NB4 (cell line): ENCODE measurements around the gene FSTL4.

Experiments
- MAX ChIP-seq: IDR thresholded peaks from 2 replicates; pipeline ENCODE4 v1.6.1; 2011; ENCODE audit warnings: low read depth, low read length
- MYC ChIP-seq: IDR thresholded peaks from 2 replicates; pipeline ENCODE4 v1.6.1; 2011; ENCODE audit warnings: low read depth, low read length
- POLR2A ChIP-seq: IDR thresholded peaks from 2 replicates; pipeline ENCODE4 v1.6.1; 2011; ENCODE audit warnings: mild to moderate bottlenecking; ENCODE audit not compliant: insufficient read length; ENCODE audit errors: extremely low read depth
- TF ChIP-seq, protein P1 (sequence below): IDR thresholded peaks from one replicate; pipeline ENCODE4 v1.5.1; 2012; ENCODE audit warnings: low read depth, low read length

DNA sequence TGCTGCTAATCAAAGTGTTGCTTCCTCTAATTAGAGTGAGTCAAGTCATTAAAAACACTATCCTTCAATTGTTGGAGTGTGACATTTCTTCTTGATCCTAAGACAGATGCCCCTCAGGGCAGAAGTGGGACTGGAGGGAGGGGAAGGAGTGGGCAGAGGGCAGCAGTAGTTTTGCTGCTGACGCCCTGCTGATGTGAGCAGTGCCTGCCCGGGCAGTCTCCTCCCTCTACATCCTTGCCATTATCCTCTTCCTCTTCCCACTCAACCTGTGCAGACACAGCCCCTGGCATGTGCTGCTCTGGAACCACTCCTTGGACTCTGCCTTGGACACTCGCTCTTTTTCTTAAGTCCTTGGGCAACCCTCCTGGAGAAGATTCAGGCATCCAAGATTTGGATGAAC, 328.0 kb downstream of the FSTL4 start:
- TF ChIP-seq, protein P1, sequence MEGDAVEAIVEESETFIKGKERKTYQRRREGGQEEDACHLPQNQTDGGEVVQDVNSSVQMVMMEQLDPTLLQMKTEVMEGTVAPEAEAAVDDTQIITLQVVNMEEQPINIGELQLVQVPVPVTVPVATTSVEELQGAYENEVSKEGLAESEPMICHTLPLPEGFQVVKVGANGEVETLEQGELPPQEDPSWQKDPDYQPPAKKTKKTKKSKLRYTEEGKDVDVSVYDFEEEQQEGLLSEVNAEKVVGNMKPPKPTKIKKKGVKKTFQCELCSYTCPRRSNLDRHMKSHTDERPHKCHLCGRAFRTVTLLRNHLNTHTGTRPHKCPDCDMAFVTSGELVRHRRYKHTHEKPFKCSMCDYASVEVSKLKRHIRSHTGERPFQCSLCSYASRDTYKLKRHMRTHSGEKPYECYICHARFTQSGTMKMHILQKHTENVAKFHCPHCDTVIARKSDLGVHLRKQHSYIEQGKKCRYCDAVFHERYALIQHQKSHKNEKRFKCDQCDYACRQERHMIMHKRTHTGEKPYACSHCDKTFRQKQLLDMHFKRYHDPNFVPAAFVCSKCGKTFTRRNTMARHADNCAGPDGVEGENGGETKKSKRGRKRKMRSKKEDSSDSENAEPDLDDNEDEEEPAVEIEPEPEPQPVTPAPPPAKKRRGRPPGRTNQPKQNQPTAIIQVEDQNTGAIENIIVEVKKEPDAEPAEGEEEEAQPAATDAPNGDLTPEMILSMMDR, result no peak
- no peak for TF ChIP-seq POLR2A
- TF ChIP-seq MAX, result no peak
- no peak for TF ChIP-seq MYC
